Lower lobe of right lung (tissue), 2 donors: ENCODE results near the gene METTL9. TPM values are rescaled to one million over a fixed set of nuclear protein-coding genes. Genes with fewer than 3 reads are reported as not detected.
"Not testable (repeated sequence)": the region's sequence is repeated elsewhere in the genome, so short reads cannot be mapped to it uniquely, and the experiment has no call there.

Source experiments
- ATAC-seq, 2 donors: fragments of 200-7000 bp; cut with Tn5 transposase; one replicate each; pipeline ENCODE4 v1.9.1; 2020 to 2022; ENCODE audit warnings: mild to moderate bottlenecking in 2 of 2, moderate library complexity in 2 of 2
- DNase-seq: peaks from one replicate; pipeline ENCODE4 v3.0.0-alpha.2; 2020
- H3K27ac ChIP-seq: fragments of 200-600 bp; one replicate; pipeline ENCODE4 v1.8.0; 2022
- H3K27me3 ChIP-seq: fragments of 200-600 bp; one replicate; pipeline ENCODE4 v1.8.0; 2022; ENCODE audit warnings: low read depth
- H3K36me3 ChIP-seq: fragments of 200-600 bp; one replicate; pipeline ENCODE4 v1.8.0; 2022; ENCODE audit warnings: mild to moderate bottlenecking
- H3K4me1 ChIP-seq: fragments of 200-600 bp; one replicate; pipeline ENCODE4 v1.8.0; 2022
- H3K4me3 ChIP-seq: fragments of 200-600 bp; one replicate; pipeline ENCODE4 v1.8.0; 2022; ENCODE audit warnings: mild to moderate bottlenecking
- H3K9me3 ChIP-seq: fragments of 200-600 bp; one replicate; pipeline ENCODE4 v1.8.0; 2022
- intact Hi-C: fragments of 100-400 bp; cut with DNase I; formaldehyde crosslinking; loops from one replicate; pipeline ENCODE4 v1.11.0; 2022
- total RNA-seq: library from RNA; stranded (reverse); fragmentation: NEBNext Ultra II Directional; extraction: Animal tissue kit (Norgen Biotek cat#: 25700); gene quantifications from one replicate; pipeline ENCODE4 v1.2.1, GENCODE V29; 2021
- TF ChIP-seq, protein P1 (sequence below): fragments of 200-600 bp; IDR thresholded peaks from one replicate; pipeline ENCODE4 v1.8.0; 2022; ENCODE audit warnings: antibody characterized with exemption, mild to moderate bottlenecking
- donor health status: DM: no; HTN: yes; CAD: no; lungs with severe emphysema.

METTL9 gene
- total RNA-seq, 1 donor from 2014 or later, result 74.1 TPM

DNA sequence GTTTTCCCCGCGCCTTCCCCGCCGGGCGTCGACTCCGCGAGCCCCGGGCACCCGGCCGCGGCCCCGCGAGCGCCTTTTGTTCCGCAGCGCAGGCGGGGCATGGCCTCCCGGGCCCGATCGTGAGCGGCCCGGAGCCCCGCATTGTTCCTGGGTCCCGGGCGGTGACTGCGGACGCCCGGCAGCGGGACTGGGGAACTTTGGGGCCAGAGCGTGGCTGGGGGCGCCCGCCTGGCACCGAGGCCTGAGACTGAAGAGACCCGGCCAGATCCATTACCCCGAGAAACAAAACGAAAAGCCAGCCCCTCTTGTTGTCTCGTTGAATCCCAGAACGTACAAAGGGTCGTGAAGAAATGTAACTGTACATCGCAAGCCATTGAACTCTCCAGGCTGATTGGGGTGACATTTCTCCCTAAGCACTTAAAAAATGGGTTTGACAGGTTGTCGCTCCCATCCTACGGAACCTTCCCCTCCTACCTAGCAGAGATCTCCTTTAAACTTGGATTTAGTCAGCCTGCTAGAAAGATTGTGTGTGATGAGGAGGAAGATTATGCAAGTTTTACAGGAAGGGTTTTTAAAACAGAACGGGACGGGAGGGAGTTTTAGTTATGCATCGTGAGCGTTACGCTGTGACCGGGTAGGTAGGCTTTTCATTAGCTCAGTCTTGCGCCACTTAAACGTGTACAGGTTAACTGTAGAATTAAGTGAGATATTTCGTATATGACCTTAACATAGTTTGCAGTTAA, 825 bp downstream of the METTL9 start:
- TF ChIP-seq, protein P1, sequence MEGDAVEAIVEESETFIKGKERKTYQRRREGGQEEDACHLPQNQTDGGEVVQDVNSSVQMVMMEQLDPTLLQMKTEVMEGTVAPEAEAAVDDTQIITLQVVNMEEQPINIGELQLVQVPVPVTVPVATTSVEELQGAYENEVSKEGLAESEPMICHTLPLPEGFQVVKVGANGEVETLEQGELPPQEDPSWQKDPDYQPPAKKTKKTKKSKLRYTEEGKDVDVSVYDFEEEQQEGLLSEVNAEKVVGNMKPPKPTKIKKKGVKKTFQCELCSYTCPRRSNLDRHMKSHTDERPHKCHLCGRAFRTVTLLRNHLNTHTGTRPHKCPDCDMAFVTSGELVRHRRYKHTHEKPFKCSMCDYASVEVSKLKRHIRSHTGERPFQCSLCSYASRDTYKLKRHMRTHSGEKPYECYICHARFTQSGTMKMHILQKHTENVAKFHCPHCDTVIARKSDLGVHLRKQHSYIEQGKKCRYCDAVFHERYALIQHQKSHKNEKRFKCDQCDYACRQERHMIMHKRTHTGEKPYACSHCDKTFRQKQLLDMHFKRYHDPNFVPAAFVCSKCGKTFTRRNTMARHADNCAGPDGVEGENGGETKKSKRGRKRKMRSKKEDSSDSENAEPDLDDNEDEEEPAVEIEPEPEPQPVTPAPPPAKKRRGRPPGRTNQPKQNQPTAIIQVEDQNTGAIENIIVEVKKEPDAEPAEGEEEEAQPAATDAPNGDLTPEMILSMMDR, result no peak
- ATAC-seq, result peak; percentile 24 to 36
- intact Hi-C loops, result no loop called here

GRCh38 chr16:21602785-21603184, 3.4 kb downstream of the METTL9 start:
- DNase-seq, result no peak
- no peak for ATAC-seq
- Histone ChIP-seq H3K27me3 (no peaks in the 10 kb centered on the region), H3K4me3 (no peak overlapping the region), H3K9me3 (no peaks in the 10 kb centered on the region), H3K27ac (no peak overlapping the region), H3K4me1 (peaks cover 59% of the 10 kb centered on the region), H3K36me3 (no peaks in the 10 kb centered on the region)
- TF ChIP-seq, protein P1, result no peak
- intact Hi-C loops, result no loop called here

More for the DNA sequence above, 825 bp downstream of the METTL9 start:
- H3K4me3 ChIP-seq, result peak overlapping the region; percentile 79
- no peaks in the 10 kb centered on the region for H3K9me3 ChIP-seq
- H3K4me1 ChIP-seq, result peaks cover 41% of the 10 kb centered on the region
- peak; percentile 59 for DNase-seq
- H3K27ac ChIP-seq, result peak overlapping the region; percentile 95
- H3K27me3 ChIP-seq, result no peaks in the 10 kb centered on the region
- H3K36me3 ChIP-seq, result no peaks in the 10 kb centered on the region

DNA sequence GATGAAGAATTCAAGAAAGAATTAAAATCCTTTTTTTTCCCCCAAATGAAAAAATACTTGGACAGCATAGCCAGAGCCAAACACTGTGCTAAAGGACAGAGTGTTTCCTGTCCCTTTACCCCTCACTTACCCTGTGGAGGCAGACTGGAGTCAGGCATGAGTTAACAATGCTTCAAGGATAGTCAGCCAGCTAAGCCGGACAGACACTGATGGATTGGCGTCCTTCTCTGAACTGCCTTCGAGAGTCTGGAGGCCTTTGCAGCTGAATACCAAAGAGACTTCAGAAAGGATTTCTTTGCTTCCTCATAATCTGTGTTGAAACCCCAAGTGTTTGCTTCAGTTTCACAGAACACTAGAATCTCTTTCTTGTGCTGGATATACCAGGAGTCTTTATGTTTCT, 4.6 kb downstream of the METTL9 start:
- Histone ChIP-seq H3K4me1 (peaks cover 63% of the 10 kb centered on the region), H3K27ac (no peak overlapping the region), H3K4me3 (no peak overlapping the region), H3K36me3 (no peaks in the 10 kb centered on the region), H3K9me3 (no peaks in the 10 kb centered on the region), H3K27me3 (no peaks in the 10 kb centered on the region)
- DNase-seq, result no peak
- ATAC-seq, result no peak
- TF ChIP-seq, protein P1, result no peak
- intact Hi-C loops, result no loop called here

DNA sequence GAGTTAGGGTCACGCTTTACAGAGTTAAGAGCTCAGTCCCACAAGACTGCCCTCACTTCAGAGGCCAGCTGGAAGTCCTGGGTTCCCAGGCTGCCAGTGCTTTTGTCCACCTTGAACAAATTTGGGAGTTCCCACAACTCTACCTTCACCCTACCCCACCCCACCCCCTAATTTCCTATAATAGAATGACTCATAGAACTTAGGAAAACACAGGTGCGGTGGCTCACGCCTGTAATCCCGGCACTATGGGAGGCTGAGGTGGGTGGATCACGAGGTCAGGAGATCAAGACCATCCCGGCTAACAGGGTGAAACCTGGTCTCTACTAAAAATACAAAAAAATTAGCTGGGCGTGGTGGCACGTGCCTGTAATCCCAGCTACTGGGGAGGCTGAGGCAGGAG, 6.5 kb downstream of the METTL9 start:
- H3K4me3 ChIP-seq, H3K9me3 ChIP-seq, H3K27ac ChIP-seq, DNase-seq, H3K27me3 ChIP-seq, H3K36me3 ChIP-seq, ATAC-seq, intact Hi-C loops: not testable (repeated sequence)
- H3K4me1 ChIP-seq, result peaks cover 73% of the 10 kb centered on the region

GRCh38 chr16:21608639-21609328, 9.4 kb downstream of the METTL9 start:
- ATAC-seq (peak; percentile 35 to 57), DNase-seq (no peak)
- H3K4me1 ChIP-seq, result peaks cover 77% of the 10 kb centered on the region
- no peak overlapping the region for H3K4me3 ChIP-seq
- H3K9me3 ChIP-seq, result no peaks in the 10 kb centered on the region
- H3K27me3 ChIP-seq, result no peaks in the 10 kb centered on the region
- H3K27ac ChIP-seq, result no peak overlapping the region
- intact Hi-C loops, result no loop called here
- H3K36me3 ChIP-seq, result no peaks in the 10 kb centered on the region
- TF ChIP-seq, protein P1, result no peak

DNA sequence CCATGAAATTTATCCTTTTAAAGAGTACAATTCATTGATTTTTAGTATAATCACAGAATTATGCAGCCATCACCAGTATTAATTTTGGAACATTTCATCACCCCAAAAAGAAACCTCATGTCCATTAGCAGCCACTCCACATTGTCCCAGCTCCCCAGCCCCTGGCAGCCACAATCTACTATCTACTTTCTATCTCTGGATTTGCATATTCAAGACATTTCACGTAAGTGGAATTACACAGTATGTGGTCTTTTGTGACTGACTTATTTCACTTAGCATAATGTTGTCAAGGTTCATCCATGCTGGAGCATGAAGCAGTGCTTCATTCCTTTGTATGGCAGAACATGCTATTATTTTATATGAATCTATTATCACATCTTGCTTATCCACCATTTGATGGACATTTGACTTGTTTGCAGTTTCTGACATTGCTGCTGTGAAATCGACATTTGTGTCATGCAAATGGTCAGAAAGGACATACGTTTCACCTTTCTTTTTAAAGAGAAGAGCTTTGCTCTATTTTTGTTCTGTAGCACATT, 10.7 kb downstream of the METTL9 start:
- TF ChIP-seq, protein P1, result no peak
- intact Hi-C loops, result no loop called here
- no peaks in the 10 kb centered on the region for H3K36me3 ChIP-seq
- no peak overlapping the region for H3K27ac ChIP-seq
- no peaks in the 10 kb centered on the region for H3K27me3 ChIP-seq
- peaks cover 64% of the 10 kb centered on the region for H3K4me1 ChIP-seq
- H3K4me3 ChIP-seq, result no peak overlapping the region
- no peak for DNase-seq
- no peaks in the 10 kb centered on the region for H3K9me3 ChIP-seq
- no peak for ATAC-seq
